ENCODE measurements around the gene DNAJC24.

The DNAJC24 gene

GRCh38 chr11:31415435-31415834, 45.8 kb downstream of the DNAJC24 start:
- no peak for DNase-seq

- no peak for DNase-seq
Observed at GRCh38 chr11:31417357-31417756, 47.7 kb downstream of the DNAJC24 start.

GRCh38 chr11:31417816-31418215, 48.2 kb downstream of the DNAJC24 start:
- DNase-seq: no peak

- no peak for DNase-seq
Observed at GRCh38 chr11:31419138-31419537, 49.5 kb downstream of the DNAJC24 start.

GRCh38 chr11:31419669-31420068, 50.0 kb downstream of the DNAJC24 start:
- no peak for DNase-seq

GRCh38 chr11:31421820-31422219, 52.2 kb downstream of the DNAJC24 start:
- no peak for DNase-seq

- DNase-seq: no peak
Observed at GRCh38 chr11:31422703-31423102, 53.0 kb downstream of the DNAJC24 start.

- no peak for DNase-seq
Observed at GRCh38 chr11:31424652-31425051, 55.0 kb downstream of the DNAJC24 start.

GRCh38 chr11:31433851-31434250, 64.2 kb downstream of the DNAJC24 start:
- DNase-seq: no peak

- no peak for DNase-seq
Observed at GRCh38 chr11:31437742-31438435, 68.2 kb downstream of the DNAJC24 start.

- no peak for DNase-seq
Observed at GRCh38 chr11:31441296-31441695, 71.6 kb downstream of the DNAJC24 start.

- DNase-seq: no peak
Observed at GRCh38 chr11:31442086-31442485, 72.4 kb downstream of the DNAJC24 start.

- no peak for DNase-seq
Observed at GRCh38 chr11:31443802-31444201, 74.1 kb downstream of the DNAJC24 start.

- DNase-seq: no peak
Observed at GRCh38 chr11:31445621-31446020, 76.0 kb downstream of the DNAJC24 start.

GRCh38 chr11:31449040-31449439, 79.4 kb downstream of the DNAJC24 start:
- DNase-seq: no peak

- no peak for DNase-seq
Observed at GRCh38 chr11:31450841-31451240, 81.2 kb downstream of the DNAJC24 start.

GRCh38 chr11:31455177-31455576, 85.5 kb downstream of the DNAJC24 start:
- DNase-seq: no peak

- DNase-seq: no peak
Observed at GRCh38 chr11:31464436-31464835, 94.8 kb downstream of the DNAJC24 start.

- no peak for DNase-seq
Observed at GRCh38 chr11:31474083-31474482, 104.4 kb downstream of the DNAJC24 start.

- no peak for DNase-seq
Observed at GRCh38 chr11:31477528-31478222, 108.0 kb downstream of the DNAJC24 start.

GRCh38 chr11:31478223-31478590, 108.5 kb downstream of the DNAJC24 start:
- DNase-seq: no peak

GRCh38 chr11:31479066-31479465, 109.4 kb downstream of the DNAJC24 start:
- no peak for DNase-seq

GRCh38 chr11:31480930-31481329, 111.3 kb downstream of the DNAJC24 start:
- no peak for DNase-seq

All from activated gamma-delta T cell (primary cell).